Spleen (tissue), 13 donors: Measurements from ENCODE around the gene C10orf105. TPM values are rescaled to one million over a fixed set of nuclear protein-coding genes. Genes with fewer than 3 reads are reported as not detected.

ENCODE experiments used
- DNase-seq: peaks from one replicate; pipeline ENCODE4 v3.0.0-alpha.2; 2020
- H3K27ac ChIP-seq, 8 donors: fragments of 200-600 bp; sonication (generic) in 7 of 8; 1 replicate in 4 of 8; 2 replicates in 4 of 8; pipeline versions ENCODE4 v1.5.0 to v1.8.0; 2016 to 2021; ENCODE audit warnings: inconsistent platforms in 4 of 8, mild to moderate bottlenecking in 4 of 8, moderate library complexity in 1 of 8
- H3K27me3 ChIP-seq, 7 donors: fragments of 200-600 bp; sonication (generic) in 6 of 7; replicated peaks in 1 of 7; 1 replicate in 4 of 7; 2 replicates in 3 of 7; pipeline versions ENCODE4 v1.5.0 to v1.8.0; 2016 to 2021; ENCODE audit warnings: inconsistent platforms in 3 of 7, mild to moderate bottlenecking in 1 of 7
- H3K36me3 ChIP-seq, 6 donors: fragments of 200-600 bp; sonication (generic) in 5 of 6; 1 replicate in 4 of 6; 2 replicates in 2 of 6; pipeline versions ENCODE4 v1.5.0 to v1.8.0; 2016 to 2021; ENCODE audit warnings: inconsistent platforms in 2 of 6
- H3K4me1 ChIP-seq, 6 donors: fragments of 200-600 bp; sonication (generic) in 5 of 6; 1 replicate in 3 of 6; 2 replicates in 3 of 6; pipeline versions ENCODE4 v1.5.0 to v1.8.0; 2016 to 2021; ENCODE audit warnings: inconsistent platforms in 3 of 6
- H3K4me3 ChIP-seq, 8 donors: fragments of 200-600 bp; sonication (generic) in 7 of 8; 1 replicate in 4 of 8; 2 replicates in 4 of 8; pipeline versions ENCODE4 v1.5.0 to v1.8.0; 2016 to 2021; ENCODE audit warnings: inconsistent platforms in 4 of 8, mild to moderate bottlenecking in 4 of 8, moderate library complexity in 2 of 8
- H3K9me3 ChIP-seq, 8 donors: fragments of 200-600 bp; sonication (generic) in 7 of 8; 1 replicate in 4 of 8; 2 replicates in 4 of 8; pipeline versions ENCODE4 v1.5.0 to v1.8.0; 2016 to 2021; ENCODE audit warnings: inconsistent platforms in 4 of 8
- POLR2A ChIP-seq, 3 donors: fragments of 450-650 bp; IDR thresholded peaks; one replicate each; pipeline ENCODE4 v1.5.1; 2017; ENCODE audit warnings: antibody characterized with exemption in 3 of 3, mild to moderate bottlenecking in 1 of 3
- POLR2AphosphoS5 ChIP-seq, 3 donors: sonication (generic); formaldehyde crosslinking; IDR thresholded peaks; one replicate each; pipeline ENCODE4 v1.5.1; 2017; ENCODE audit warnings: antibody characterized with exemption in 3 of 3
- WGBS, 5 donors: extraction: QIAGEN DNeasy Blood & Tissue Kit in 3 of 5; methylation state at CpG; one replicate each; pipeline versions ENCODE4 v1.1.5 to v1.1.7; 2013 to 2018; 5-methylcytosine and 5-hydroxymethylcytosine counted together
- intact Hi-C: fragments of 100-400 bp; cut with DNase I; formaldehyde crosslinking; loops from one replicate; pipeline ENCODE4 v1.15.0; 2023; ENCODE audit warnings: low total_unique reads
- long read RNA-seq, 2 donors: transcript quantifications; one replicate each; lab custom pipeline, GENCODE V29; 2026
- polyA plus RNA-seq, 3 donors: library from polyadenylated mRNA; stranded (reverse); fragments of 200-250 nt; gene quantifications; one replicate each; pipeline ENCODE4 v1.2.1, GENCODE V29; 2013
- total RNA-seq, 7 donors: library from RNA; depleted of rRNA in 3 of 7; stranded (reverse); fragments of >200 nt in 3 of 7; fragmentation: NEBNext Ultra II Directional in 4 of 7; extraction: Animal tissue kit (Norgen Biotek cat#: 25700) in 4 of 7; gene quantifications; one replicate each; pipeline versions ENCODE4 v1.1.0 to v1.2.1, GENCODE V29; 2016 to 2021
- TF ChIP-seq, protein P1 (sequence below), 11 experiments: fragments of 200-600 bp in 7 of 11; fragments of 450-650 bp in 4 of 11; sonication (generic) in 4 of 11; IDR thresholded peaks in 8 of 11; conservative IDR thresholded peaks in 3 of 11; 1 replicate in 7 of 11; 2 replicates in 4 of 11; pipeline versions ENCODE4 v1.4.0 to v1.8.0; 2016 to 2021; ENCODE audit warnings: antibody characterized with exemption in 11 of 11, inconsistent platforms in 4 of 11, mild to moderate bottlenecking in 1 of 11
- donor health status: healthy with polysubstance abuse.
- donor health status: DM: no; HTN: no; CAD: no; lungs with moderate emphysema.
- donor health status: DM: no; HTN: no; CAD: no.
- donor health status: Bipolar disorder and iron deficiency.
- donor health status: healthy.
- donor health status: DM: no; HTN: no; CAD: no.
- donor health status: DM: yes; HTN: yes; CAD: no.

C10orf105 gene, protein sequence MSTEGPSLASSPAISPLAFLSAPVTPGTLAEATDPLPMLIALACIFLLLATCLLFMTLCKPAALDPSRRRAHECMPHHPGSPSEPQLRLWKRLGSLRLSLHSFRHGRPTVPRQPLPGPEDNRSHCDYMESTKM
- 1 to 10 TPM; 1.4 to 4.4 (median 3.4) TPM for total RNA-seq
- under 1 TPM; 0.08 to 0.38 (median 0.20) TPM for polyA plus RNA-seq
- long read RNA-seq, donor 1, result 0 reads
- long read RNA-seq, donor 2, result 0 reads

DNA sequence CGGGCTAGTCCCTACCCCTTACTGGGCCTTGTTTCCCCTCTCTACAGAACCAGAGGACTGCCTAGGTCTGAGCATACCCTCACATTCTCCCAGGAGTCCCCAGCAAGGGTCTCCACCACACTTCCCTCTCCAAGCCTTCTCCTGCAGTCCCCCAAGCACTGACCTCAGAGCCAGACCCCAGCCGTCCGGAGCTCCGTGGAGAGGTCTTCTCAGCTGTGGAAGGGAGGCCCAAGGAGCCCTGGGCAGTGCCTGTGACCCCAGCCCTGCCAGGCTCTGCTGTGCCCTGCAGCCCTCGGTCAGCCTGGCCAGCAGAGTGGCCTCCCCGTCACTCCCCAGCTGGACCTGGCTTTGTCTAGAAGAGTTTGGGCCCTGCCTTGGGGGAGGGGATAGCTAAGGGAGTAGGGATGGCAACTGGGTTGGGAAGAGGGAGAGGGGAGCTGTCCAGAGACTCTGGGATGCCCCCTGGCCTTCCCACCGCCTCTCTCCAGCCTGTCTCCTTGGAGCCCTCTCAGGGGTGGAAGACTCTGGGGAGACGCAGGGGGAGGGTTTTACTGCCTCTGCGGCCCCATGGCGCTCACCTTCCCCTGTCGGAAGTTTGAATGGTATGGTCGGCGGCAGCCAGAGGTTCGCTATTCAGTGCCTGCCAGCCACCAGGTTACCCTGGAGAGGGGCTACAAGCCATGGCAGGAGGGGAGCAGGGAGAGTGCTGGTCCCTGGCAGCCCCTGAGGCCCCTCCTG is at the start of gene C10orf105:
C10orf105 (minus strand) TSS at position 315 of the 738 bp plus-strand sequence. CDS start 3,441 bp downstream, outside the sequence.
- DNase-seq, result no peak
- H3K27ac ChIP-seq, result peak within 1 kb of the TSS in 7 of 8 donors; percentile 36 to 89 (median 63)

DNA sequence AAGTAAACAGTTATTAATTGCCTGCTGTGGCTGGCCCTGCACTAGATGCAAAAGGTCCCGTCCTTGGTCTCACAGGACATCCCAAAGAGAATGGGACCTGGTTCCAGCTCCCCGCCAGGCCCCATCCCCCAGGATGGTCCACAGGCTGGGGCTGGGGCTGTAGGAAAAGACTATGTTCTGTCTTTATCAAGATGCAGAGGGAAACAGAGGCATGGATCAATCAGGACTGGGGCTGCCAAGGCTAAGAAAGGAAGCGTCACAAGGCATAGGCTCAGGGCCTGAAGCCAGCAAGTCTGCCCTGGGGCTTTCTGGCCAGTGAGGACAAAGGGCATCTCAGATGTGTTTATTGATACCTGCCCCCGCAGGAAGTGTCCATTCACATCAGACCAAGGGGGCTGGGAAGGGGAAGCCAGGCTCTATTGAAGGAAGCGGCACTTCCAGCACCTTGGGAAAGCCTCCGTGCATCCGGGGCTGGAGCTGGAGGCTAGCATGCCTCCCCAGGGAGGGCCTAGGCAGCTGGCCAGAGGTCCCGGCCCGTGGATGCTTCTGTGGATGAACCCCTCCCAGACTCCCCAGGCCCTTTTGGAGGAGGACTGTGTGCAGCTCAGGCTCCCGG is 48.0 kb upstream of the C10orf105 start:
- H3K27ac ChIP-seq, result peak overlapping the region; percentile 22 to 98 (median 95)
- peak; percentile 63 to 88 (median 71) for TF ChIP-seq POLR2AphosphoS5 (IDR thresholded peaks at IDR 0.05)
- TF ChIP-seq POLR2A (IDR thresholded peaks at IDR 0.05), result no peak
- intact Hi-C loops, result no loop called here
- H3K9me3 ChIP-seq, result no peaks in the 10 kb centered on the region
- peak overlapping the region in 4 of 8 donors; percentile 9 to 81 (median 78) for H3K4me3 ChIP-seq
- WGBS, 5 donors, result 42 to 64% (median 58%) methylated on average over 7 to 10 of the region's 10 CpGs
- peaks cover 76 to 100% (median 99%) of the 10 kb centered on the region in 6 donors for H3K4me1 ChIP-seq
- H3K27me3 ChIP-seq, result no peaks in the 10 kb centered on the region
- peaks cover 0 to 83% (median 13%) of the 10 kb centered on the region in 6 donors for H3K36me3 ChIP-seq
- peak; percentile 84 for DNase-seq

More for the DNA sequence above, at the start of gene C10orf105:
- H3K4me3 ChIP-seq, result no peak within 1 kb of the TSS
- intact Hi-C loops, result no loop called here
- no peaks in the 10 kb centered on the region for H3K9me3 ChIP-seq
- no peaks in the 10 kb centered on the region for H3K27me3 ChIP-seq
- WGBS, 5 donors, result 90 to 95% (median 93%) methylated on average over 12 to 14 of the region's 14 CpGs
- TF ChIP-seq, protein P1, sequence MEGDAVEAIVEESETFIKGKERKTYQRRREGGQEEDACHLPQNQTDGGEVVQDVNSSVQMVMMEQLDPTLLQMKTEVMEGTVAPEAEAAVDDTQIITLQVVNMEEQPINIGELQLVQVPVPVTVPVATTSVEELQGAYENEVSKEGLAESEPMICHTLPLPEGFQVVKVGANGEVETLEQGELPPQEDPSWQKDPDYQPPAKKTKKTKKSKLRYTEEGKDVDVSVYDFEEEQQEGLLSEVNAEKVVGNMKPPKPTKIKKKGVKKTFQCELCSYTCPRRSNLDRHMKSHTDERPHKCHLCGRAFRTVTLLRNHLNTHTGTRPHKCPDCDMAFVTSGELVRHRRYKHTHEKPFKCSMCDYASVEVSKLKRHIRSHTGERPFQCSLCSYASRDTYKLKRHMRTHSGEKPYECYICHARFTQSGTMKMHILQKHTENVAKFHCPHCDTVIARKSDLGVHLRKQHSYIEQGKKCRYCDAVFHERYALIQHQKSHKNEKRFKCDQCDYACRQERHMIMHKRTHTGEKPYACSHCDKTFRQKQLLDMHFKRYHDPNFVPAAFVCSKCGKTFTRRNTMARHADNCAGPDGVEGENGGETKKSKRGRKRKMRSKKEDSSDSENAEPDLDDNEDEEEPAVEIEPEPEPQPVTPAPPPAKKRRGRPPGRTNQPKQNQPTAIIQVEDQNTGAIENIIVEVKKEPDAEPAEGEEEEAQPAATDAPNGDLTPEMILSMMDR (IDR thresholded peaks at IDR 0.05 in 8 of 11, conservative IDR thresholded peaks at IDR 0.05 in 3 of 11), result no peak
- TF ChIP-seq POLR2AphosphoS5 (IDR thresholded peaks at IDR 0.05) (no peak), POLR2A (IDR thresholded peaks at IDR 0.05) (no peak)
- peaks cover 14 to 67% (median 54%) of the 10 kb centered on the region in 6 donors for H3K4me1 ChIP-seq
- no peaks in the 10 kb centered on the region for H3K36me3 ChIP-seq

DNA sequence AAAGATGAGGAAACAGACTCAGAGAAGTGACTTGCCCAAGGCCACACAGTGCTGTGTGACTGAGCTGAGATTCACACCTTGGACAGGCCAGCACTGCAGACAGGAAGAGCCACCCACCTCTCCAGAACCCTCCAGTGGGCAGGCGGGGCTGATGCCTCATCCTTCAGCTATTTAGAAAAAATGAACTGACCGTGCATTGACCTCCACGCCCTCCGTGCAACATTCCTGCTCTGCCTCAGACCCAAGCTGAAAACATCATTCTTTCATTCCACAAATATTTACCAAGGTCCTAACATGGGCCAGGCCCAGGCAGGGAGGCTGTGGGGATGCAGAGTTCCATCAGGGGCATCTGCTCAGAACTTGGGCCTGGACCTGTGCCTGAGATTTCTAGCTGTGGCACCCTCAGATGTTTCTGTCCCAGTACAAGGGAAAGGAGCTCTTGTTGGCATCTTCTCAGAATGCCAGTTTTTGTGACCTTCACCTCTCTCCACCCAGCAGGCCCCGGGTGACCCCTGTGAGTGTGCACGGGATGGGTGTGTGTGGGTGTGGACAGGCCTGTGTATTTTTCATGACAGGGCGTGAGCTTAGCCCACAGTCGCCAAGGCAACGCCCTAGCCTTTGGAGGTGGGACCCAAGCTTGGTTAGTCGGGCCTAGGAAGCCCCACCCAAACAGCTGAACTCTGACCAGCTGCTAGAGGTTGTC is 47.3 kb upstream of the C10orf105 start:
- 14 to 65% (median 37%) methylated on average over 10 of the region's 10 CpGs for WGBS, 5 donors
- Histone ChIP-seq H3K36me3 (peaks cover 0 to 90% (median 19%) of the 10 kb centered on the region in 6 donors), H3K4me1 (peaks cover 76 to 100% (median 99%) of the 10 kb centered on the region in 6 donors), H3K4me3 (peak overlapping the region in 3 of 8 donors; percentile 9 to 81 (median 79)), H3K27me3 (no peaks in the 10 kb centered on the region), H3K9me3 (no peaks in the 10 kb centered on the region), H3K27ac (peak overlapping the region; percentile 22 to 98 (median 95))
- TF ChIP-seq POLR2A (IDR thresholded peaks at IDR 0.05) (no peak), POLR2AphosphoS5 (IDR thresholded peaks at IDR 0.05) (peak; percentile 60 to 72 (median 66))
- peak; percentile 92 for DNase-seq
- intact Hi-C loops, result no loop called here

DNA sequence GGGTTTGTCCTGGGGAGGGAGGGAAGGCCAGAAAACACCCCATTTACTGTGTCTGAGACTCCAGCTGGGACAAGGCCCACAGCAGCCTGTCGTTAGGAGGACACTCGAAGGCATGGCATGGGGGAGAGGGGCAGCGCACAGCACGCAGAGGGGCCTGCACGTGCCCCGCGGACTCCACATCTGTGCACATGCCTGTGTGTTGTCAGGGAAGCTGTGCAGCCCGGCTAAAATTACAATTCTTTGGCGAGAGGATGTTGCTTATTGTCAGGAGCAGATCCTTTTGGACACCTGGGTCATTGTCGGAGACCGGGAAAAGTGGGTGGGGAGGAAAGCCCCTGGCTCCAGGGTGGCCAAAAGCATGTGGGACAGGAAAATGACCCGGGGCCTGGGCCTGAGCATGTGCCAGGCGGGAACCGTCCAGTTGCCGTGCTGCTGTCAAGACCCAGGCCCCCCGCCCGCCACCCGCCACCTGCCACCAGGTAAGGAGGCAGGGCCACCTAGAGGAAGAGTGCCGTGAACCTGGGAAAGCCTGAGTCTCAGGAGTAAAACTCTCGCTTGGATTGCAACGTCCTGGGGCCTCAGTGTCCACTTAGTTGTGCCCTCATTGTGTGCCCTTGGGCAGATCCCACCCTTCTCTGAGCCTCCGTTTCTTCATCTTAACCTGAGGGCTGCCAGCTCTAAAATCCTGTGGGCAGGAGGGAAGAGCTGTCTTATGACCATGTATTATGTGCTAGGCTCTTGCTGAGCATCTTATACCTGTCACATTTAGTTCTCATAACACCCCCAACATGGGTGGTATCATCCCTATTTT is 46.5 kb upstream of the C10orf105 start:
- peak overlapping the region in 3 of 8 donors; percentile 7 to 81 (median 12) for H3K4me3 ChIP-seq
- peak overlapping the region; percentile 35 to 98 (median 95) for H3K27ac ChIP-seq
- peak; percentile 81 for DNase-seq
- H3K27me3 ChIP-seq, result no peaks in the 10 kb centered on the region
- peaks cover 70 to 100% (median 99%) of the 10 kb centered on the region in 6 donors for H3K4me1 ChIP-seq
- H3K9me3 ChIP-seq, result no peaks in the 10 kb centered on the region
- peak; percentile 11 to 81 (median 33) for TF ChIP-seq POLR2AphosphoS5 (IDR thresholded peaks at IDR 0.05)
- TF ChIP-seq, protein P1 (IDR thresholded peaks at IDR 0.05 in 8 of 11, conservative IDR thresholded peaks at IDR 0.05 in 3 of 11), result no peak
- intact Hi-C loops, result no loop called here
- 65 to 82% (median 80%) methylated on average over 21 to 22 of the region's 22 CpGs for WGBS, 5 donors
- H3K36me3 ChIP-seq, result peaks cover 0 to 92% (median 27%) of the 10 kb centered on the region in 6 donors
